T-helper 17 cell (primary cell): Measurements from ENCODE around the gene CNFN. TPM values are rescaled to one million over a fixed set of nuclear protein-coding genes. Genes with fewer than 3 reads are reported as not detected.
"Not testable (repeated sequence)": the region's sequence is repeated elsewhere in the genome, so short reads cannot be mapped to it uniquely, and the experiment has no call there.

Experiments
- ATAC-seq: fragments of 150-1000 bp; cut with Tn5 transposase; 2 replicates; pipeline ENCODE4 v1.10.0; 2021; ENCODE audit warnings: mild to moderate bottlenecking, moderate library complexity
- DNase-seq, 3 donors: peaks; one replicate each; pipeline versions ENCODE4 v3.0.0 to v3.0.0-alpha.2; 2020 to 2021
- H3K9me3 ChIP-seq: one replicate; pipeline ENCODE4 v1.7.0; 2013; ENCODE audit warnings: low read length, mild to moderate bottlenecking; ENCODE audit not compliant: control insufficient read depth, poor library complexity, severe bottlenecking
- H3K27ac Mint-ChIP-seq: one replicate; pipeline ENCODE4 v1.8.0; 2022; ENCODE audit warnings: mild to moderate bottlenecking, moderate library complexity, mixed read lengths
- H3K27me3 Mint-ChIP-seq: one replicate; pipeline ENCODE4 v1.8.0; 2022; ENCODE audit warnings: mixed read lengths
- H3K36me3 Mint-ChIP-seq: one replicate; pipeline ENCODE4 v1.8.0; 2022; ENCODE audit warnings: low read depth, mixed read lengths
- H3K4me1 Mint-ChIP-seq: one replicate; pipeline ENCODE4 v1.8.0; 2022; ENCODE audit warnings: mild to moderate bottlenecking, mixed read lengths
- H3K4me3 Mint-ChIP-seq: one replicate; pipeline ENCODE4 v1.8.0; 2022; ENCODE audit warnings: mild to moderate bottlenecking, moderate library complexity, mixed read lengths
- total RNA-seq, 4 donors: library from RNA in 2 of 4; stranded (reverse) in 2 of 4; gene quantifications; one replicate each; pipeline ENCODE4 v1.2.3 and lab custom pipeline; 2022 to 2026

CNFN gene
- total RNA-seq, 2 donors from 2014 or later, result not detected

GRCh38 chr19:42348211-42348610, 41.9 kb downstream of the CNFN start:
- no peaks in the 10 kb centered on the region for H3K9me3 ChIP-seq
- Mint-ChIP-seq H3K27ac (no peak overlapping the region), H3K36me3 (peaks cover 4% of the 10 kb centered on the region), H3K4me1 (peaks cover 10% of the 10 kb centered on the region), H3K27me3 (no peaks in the 10 kb centered on the region), H3K4me3 (no peak overlapping the region)
- DNase-seq, result no peak
- ATAC-seq, result no peak

- no peaks in the 10 kb centered on the region for H3K27me3 Mint-ChIP-seq
- DNase-seq (no peak), ATAC-seq (no peak)
- H3K4me1 Mint-ChIP-seq, result peaks cover 6% of the 10 kb centered on the region
- H3K27ac Mint-ChIP-seq, result no peak overlapping the region
- no peaks in the 10 kb centered on the region for H3K9me3 ChIP-seq
- no peak overlapping the region for H3K4me3 Mint-ChIP-seq
- H3K36me3 Mint-ChIP-seq, result no peaks in the 10 kb centered on the region
Measured at GRCh38 chr19:42345191-42345812, 44.8 kb downstream of the CNFN start.

GRCh38 chr19:42344336-42344893, 45.7 kb downstream of the CNFN start:
- Mint-ChIP-seq H3K4me1 (peaks cover 4% of the 10 kb centered on the region), H3K36me3 (no peaks in the 10 kb centered on the region), H3K27me3 (no peaks in the 10 kb centered on the region), H3K27ac (no peak overlapping the region), H3K4me3 (no peak overlapping the region)
- DNase-seq (no peak), ATAC-seq (no peak)
- H3K9me3 ChIP-seq, result no peaks in the 10 kb centered on the region

- no peak for ATAC-seq
- Mint-ChIP-seq H3K4me1 (peaks cover 4% of the 10 kb centered on the region), H3K36me3 (no peaks in the 10 kb centered on the region), H3K27me3 (no peaks in the 10 kb centered on the region), H3K4me3 (no peak overlapping the region), H3K27ac (peak overlapping the region; percentile 47)
- no peak for DNase-seq
- H3K9me3 ChIP-seq, result no peaks in the 10 kb centered on the region
Measured at GRCh38 chr19:42343344-42344110, 46.6 kb downstream of the CNFN start.

- H3K9me3 ChIP-seq, DNase-seq, H3K27ac Mint-ChIP-seq, H3K4me1 Mint-ChIP-seq, H3K36me3 Mint-ChIP-seq, ATAC-seq, H3K27me3 Mint-ChIP-seq, H3K4me3 Mint-ChIP-seq: not testable (repeated sequence)
Measured at GRCh38 chr19:42339922-42340321, 50.2 kb downstream of the CNFN start.

GRCh38 chr19:42339126-42339860, 50.8 kb downstream of the CNFN start:
- ATAC-seq, H3K27ac Mint-ChIP-seq, DNase-seq, H3K4me3 Mint-ChIP-seq, H3K36me3 Mint-ChIP-seq, H3K4me1 Mint-ChIP-seq, H3K9me3 ChIP-seq, H3K27me3 Mint-ChIP-seq: not testable (repeated sequence)

Other genes with a start within 250 kb of the CNFN start
- 10 to 100 TPM; 72.1 to 89.9 TPM for gene DEDD2, start 172.6 kb downstream of the CNFN start, total RNA-seq
- gene ZNF526, start 170.0 kb downstream of the CNFN start, total RNA-seq, result 1 to 10 TPM; 6.7 to 7.5 TPM
- gene GSK3A, start 147.7 kb downstream of the CNFN start, total RNA-seq, result 10 to 100 TPM; 27.7 to 28.1 TPM
- gene ERF, start 135.2 kb downstream of the CNFN start, total RNA-seq, result 10 to 100 TPM; 75.8 to 82.1 TPM
- 100 to 1,000 TPM; 112 to 125 TPM for gene CIC, start 121.0 kb downstream of the CNFN start, total RNA-seq
- gene PRR19, start 88.2 kb downstream of the CNFN start, total RNA-seq, result under 1 TPM in 1 of 2 donors, not detected in 1; 0.50 TPM
- 10 to 100 TPM; 16.0 to 17.7 TPM for gene PAFAH1B3, start 87.7 kb downstream of the CNFN start, total RNA-seq
- gene TMEM145, start 77.0 kb downstream of the CNFN start, total RNA-seq, result not detected
- 1 to 10 TPM; 4.6 to 6.1 TPM for gene MEGF8, start 64.7 kb downstream of the CNFN start, total RNA-seq
- 10 to 100 TPM; 14.5 to 16.9 TPM for gene LIPE, start 37.1 kb upstream of the CNFN start, total RNA-seq
- gene CXCL17, start 52.6 kb upstream of the CNFN start, total RNA-seq, result not detected
- gene CEACAM1, start 138.2 kb upstream of the CNFN start, total RNA-seq, result 10 to 100 TPM in 1 of 2 donors, 1 to 10 TPM in 1; 5.6 to 10.0 TPM
- not detected for gene CEACAM8, start 204.6 kb upstream of the CNFN start, total RNA-seq